SK-N-SH (cell line): ENCODE data around the gene OR1I1.
"Not testable (repeated sequence)": the region's sequence is repeated elsewhere in the genome, so short reads cannot be mapped to it uniquely, and the experiment has no call there.

ENCODE experiments used
- CTCF ChIP-seq: fragments of 200-600 bp; sonication (generic); IDR thresholded peaks from 2 replicates; pipeline ENCODE4 v1.6.1; 2017; ENCODE audit warnings: antibody characterized with exemption, mild to moderate bottlenecking, moderate library complexity
- ELF1 ChIP-seq: IDR thresholded peaks from 2 replicates; pipeline ENCODE4 v1.4.0; 2012
- MAX ChIP-seq: IDR thresholded peaks from 2 replicates; pipeline ENCODE4 v1.4.0; 2012; ENCODE audit warnings: low read depth
- MEF2A ChIP-seq: IDR thresholded peaks from 2 replicates; pipeline ENCODE4 v1.4.0; 2012; ENCODE audit warnings: low read depth, borderline replicate concordance
- NFIC ChIP-seq: IDR thresholded peaks from 2 replicates; pipeline ENCODE4 v1.4.0; 2012; ENCODE audit warnings: borderline replicate concordance
- POLR2AphosphoS5 ChIP-seq: IDR thresholded peaks from 2 replicates; pipeline ENCODE4 v1.6.1; 2012; ENCODE audit warnings: low read depth, low read length
- RCOR1 ChIP-seq: fragments of 150-350 bp; IDR thresholded peaks from 2 replicates; pipeline ENCODE4 v1.6.1; 2017; ENCODE audit warnings: antibody characterized with exemption, low read length
- REST ChIP-seq: IDR thresholded peaks from 2 replicates; pipeline ENCODE4 v1.6.1; 2012; ENCODE audit warnings: mild to moderate bottlenecking, low read depth, low read length, moderate library complexity

GRCh38 chr19:15080002-15080401, 2.0 kb upstream of the OR1I1 start:
- TF ChIP-seq REST: peak; percentile 79
- not testable (repeated sequence) for TF ChIP-seq MEF2A, CTCF, NFIC, RCOR1, MAX, POLR2AphosphoS5, ELF1
